ENCODE data around the gene ACTR8.
"Not testable (repeated sequence)": the region's sequence is repeated elsewhere in the genome, so short reads cannot be mapped to it uniquely, and the experiment has no call there.

ACTR8 gene, protein sequence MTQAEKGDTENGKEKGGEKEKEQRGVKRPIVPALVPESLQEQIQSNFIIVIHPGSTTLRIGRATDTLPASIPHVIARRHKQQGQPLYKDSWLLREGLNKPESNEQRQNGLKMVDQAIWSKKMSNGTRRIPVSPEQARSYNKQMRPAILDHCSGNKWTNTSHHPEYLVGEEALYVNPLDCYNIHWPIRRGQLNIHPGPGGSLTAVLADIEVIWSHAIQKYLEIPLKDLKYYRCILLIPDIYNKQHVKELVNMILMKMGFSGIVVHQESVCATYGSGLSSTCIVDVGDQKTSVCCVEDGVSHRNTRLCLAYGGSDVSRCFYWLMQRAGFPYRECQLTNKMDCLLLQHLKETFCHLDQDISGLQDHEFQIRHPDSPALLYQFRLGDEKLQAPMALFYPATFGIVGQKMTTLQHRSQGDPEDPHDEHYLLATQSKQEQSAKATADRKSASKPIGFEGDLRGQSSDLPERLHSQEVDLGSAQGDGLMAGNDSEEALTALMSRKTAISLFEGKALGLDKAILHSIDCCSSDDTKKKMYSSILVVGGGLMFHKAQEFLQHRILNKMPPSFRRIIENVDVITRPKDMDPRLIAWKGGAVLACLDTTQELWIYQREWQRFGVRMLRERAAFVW

DNA sequence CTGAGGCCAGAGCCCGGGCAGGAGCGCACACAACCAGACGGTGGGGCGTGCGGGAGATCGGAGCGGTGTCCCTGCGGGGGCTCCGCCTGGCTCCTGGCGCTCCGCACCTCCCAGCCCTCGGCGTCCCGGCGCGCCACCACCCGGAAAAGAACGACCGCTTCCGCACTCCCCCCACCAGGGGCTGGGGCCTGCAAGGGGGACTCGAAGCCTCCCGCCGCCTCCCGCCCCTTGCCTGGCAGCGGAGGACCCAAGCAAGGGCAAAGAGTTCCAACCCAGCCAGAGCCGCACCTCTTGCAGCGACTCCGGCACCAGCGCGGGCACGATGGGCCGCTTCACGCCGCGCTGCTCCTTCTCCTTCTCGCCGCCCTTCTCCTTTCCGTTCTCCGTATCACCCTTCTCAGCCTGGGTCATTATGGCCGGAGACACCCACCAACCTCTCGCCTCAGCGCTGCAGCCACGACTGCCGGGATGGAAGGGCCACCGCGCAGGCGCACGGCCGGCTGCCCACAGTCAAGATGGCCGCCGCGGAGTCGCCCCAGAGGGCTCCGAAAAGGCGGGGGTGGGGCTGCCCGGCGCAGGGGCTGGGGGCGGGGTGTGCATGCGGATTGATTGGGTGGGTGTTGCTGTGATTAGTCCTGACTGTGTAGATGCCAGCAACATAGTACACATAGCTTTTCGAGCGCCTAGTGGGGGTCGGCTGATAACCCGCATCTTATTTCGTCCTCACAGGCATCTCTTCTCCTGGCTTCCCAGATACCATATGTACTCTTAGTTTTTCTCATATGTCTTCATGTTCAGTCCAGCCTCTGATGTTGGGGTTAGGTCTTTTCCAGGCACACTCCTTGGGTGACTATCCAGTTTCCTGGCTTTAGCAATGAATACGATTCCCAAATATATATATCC lies at the start of gene ACTR8:
ACTR8 (minus strand) TSS at position 462 of the 903 bp plus-strand sequence; CDS start at position 411, 51 bp downstream.
- peak; percentile 86 for DNase-seq

- not testable (repeated sequence) for DNase-seq
Observed at GRCh38 chr3:53927208-53927872, 45.4 kb upstream of the ACTR8 start.

- no peak for DNase-seq
Observed at GRCh38 chr3:53921296-53921695, 39.3 kb upstream of the ACTR8 start.

- DNase-seq: no peak
Observed at GRCh38 chr3:53919741-53920140, 37.8 kb upstream of the ACTR8 start.

DNA sequence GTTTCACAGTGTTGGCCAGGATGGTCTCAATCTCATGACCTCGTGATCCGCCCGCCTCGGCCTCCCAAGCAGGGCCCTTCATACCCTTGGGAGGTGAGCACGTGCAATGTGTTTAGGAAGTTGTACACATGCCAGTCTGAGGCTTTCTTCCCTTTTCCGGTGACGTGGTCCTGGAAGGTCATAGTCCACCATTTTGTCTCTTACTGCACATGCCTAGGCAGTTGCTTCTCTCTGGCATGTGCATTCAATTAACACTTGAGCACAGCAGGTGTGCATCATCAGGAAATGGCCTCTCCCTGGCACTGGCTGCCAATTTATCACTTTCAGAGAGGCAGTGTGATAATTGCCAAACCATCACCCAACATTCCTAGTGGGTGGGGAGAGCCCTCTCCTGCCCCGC lies 31.4 kb upstream of the ACTR8 start:
- DNase-seq: no peak

DNA sequence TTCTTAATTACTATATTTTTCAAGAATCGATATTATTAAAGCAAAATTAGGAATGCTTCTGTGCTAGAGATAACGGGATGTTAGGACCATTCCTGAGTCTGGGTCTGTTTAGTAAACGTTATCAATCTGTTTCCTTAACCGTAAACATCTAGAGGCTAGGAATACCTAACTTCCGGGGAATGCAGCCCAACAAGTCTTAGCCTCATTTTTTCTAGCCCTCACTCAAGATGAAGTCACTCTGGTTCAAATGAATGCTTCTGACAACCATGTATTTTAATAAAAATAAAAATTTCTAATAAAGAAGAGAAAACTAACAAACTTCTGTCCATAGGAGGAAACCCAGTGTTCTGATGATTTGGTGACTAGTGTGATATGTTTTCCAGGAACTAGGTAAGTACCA lies 20.8 kb upstream of the ACTR8 start:
- no peak for DNase-seq

DNA sequence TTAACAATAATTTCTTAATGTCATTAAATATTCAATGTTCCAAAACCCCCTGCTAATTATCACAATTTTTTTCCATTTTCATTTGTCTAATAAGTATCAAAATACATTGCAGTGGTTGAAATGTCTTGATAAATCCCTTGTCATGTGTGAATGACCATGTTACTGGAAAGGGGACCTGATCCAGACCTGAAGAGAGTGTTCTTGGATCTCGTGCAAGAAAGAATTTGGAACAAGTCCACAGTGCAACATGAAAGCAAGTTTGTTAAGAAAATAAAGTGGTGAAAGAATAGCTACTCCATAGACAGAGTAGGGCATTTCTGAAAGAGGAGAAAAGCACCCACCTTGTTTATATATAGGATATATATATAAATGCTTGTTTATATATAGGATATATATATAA lies 20.1 kb upstream of the ACTR8 start:
- DNase-seq: no peak

GRCh38 chr3:53900666-53901331 lies 18.8 kb upstream of the ACTR8 start:
- no peak for DNase-seq

DNA sequence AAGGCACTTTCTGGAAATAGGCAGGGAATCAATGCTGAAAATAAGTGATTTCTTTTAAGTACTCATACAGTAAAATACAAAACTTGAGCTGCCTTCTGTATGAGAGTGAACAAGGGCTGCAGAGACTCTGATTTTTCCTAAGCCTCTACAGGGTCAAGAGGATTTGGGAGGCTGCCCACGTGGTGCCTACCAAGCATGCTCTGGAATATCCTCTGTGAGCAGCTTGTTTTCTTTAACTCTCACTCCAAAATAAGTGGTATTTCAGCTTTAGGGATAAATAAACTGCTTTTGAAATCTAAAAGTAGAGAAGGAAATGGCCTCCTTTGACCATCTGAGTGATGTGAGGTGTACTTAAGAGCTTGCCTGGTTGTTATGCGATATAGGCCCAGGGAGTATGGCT lies 17.8 kb upstream of the ACTR8 start:
- DNase-seq: no peak

GRCh38 chr3:53892286-53892637 lies 10.3 kb upstream of the ACTR8 start:
- DNase-seq: no peak

DNA sequence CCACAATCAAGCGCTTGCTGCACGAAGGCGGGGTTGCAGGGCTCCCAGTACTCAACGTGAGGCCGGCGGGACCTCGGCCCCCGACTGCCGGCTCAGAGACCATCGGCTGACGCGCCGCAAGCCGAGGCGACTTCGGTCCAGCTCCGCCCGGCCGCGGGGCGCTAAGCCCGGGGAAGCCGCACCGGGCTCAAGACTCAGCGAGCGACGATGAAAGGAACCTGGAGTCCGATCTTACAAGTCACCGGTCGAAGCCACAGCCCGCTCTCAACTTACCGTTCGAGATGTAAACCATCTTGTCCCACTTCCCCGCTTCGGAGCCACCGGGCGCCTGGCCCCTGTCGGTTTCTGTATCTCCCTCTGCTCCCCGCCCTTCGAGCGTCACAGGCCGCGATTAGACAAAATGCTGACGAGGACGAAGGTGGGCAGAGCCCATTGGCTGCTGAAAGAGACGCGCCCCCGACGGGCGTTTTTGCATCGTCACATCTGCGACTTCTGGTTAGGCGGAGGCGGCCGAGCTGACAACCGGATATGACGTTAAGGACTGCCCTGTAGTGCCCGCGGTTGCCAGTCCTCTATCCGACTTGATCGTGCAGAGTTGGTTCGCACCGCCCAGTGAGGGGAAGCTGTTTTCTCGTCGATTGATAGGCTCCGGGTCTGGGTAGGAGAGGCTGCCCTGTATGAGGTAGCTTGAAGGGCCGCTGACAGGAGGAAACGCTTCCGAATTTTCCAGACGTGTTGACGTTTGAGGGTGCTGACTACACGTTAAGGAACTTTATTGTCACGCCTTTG lies 9.7 kb upstream of the ACTR8 start, which contains the start of gene SELENOK:
SELENOK (minus strand) TSS at position 363 of the 789 bp plus-strand sequence.
- DNase-seq: peak; percentile 96

DNA sequence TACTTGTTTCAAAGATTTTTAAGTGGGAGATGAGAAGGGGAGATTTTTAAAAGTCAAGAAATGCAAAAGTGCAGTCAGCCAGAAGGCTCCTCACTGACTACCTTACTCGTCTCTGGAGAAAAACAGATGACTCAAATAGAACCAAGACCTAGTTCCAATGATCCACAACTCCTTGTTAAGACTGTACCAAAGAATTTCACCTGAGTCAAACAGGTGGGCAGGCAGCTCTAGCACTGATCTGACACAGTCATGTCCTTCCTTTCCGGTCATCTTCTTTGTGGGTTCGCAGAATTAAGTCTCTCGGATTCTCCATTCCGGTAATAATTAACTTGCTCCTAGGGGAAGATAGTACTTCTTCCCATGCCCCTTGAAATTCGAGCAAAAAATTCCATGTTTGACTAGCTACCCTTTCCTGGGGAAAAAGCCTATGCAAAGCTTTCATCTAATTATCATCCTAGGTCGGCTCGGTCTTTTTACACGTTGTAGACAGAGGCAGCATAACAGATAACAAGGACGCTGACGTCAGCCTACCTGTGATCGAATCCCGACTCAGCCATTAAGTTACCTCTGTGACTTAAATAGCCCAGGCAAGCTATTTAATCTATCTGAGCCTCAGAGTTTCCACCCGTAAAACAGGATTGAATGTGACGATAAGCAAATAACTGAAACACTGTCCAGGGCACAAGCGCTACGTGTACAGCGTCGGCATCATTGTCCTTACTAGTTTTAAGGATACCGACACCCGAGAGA lies 8.9 kb upstream of the ACTR8 start:
- DNase-seq: peak; percentile 57

DNA sequence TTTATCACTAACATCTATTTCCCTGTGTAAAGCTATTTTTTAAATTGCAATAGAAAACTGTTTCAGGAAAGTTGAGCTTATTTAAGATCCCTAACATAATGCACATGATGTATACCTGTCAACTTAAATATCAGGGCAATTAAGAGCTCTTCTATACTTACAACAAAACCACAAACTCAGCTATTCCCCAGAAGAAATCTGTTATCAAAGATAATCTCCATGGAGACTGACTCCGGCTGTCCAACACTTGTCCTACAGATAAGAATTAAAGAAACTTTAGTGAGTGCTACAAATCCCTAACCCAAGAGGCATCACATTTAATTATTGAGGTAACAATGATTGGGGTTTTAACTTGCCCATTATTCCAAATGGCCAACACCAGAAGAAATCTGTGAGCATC lies 6.3 kb upstream of the ACTR8 start:
- DNase-seq: no peak

GRCh38 chr3:53887446-53887845 lies 5.5 kb upstream of the ACTR8 start:
- DNase-seq: no peak

- no peak for DNase-seq
Observed at GRCh38 chr3:53885239-53885638, 3.3 kb upstream of the ACTR8 start.

GRCh38 chr3:53884623-53885022 lies 2.7 kb upstream of the ACTR8 start:
- no peak for DNase-seq

GRCh38 chr3:53883008-53883407 lies 1.1 kb upstream of the ACTR8 start:
- no peak for DNase-seq

- DNase-seq: no peak
Observed at GRCh38 chr3:53880396-53881345, 1.3 kb downstream of the ACTR8 start.

GRCh38 chr3:53865732-53866499 lies 16.0 kb downstream of the ACTR8 start:
- no peak for DNase-seq
